Measurements from ENCODE around the gene OR51B4.
"Not testable (repeated sequence)": the region's sequence is repeated elsewhere in the genome, so short reads cannot be mapped to it uniquely, and the experiment has no call there.

Gene OR51B4, protein sequence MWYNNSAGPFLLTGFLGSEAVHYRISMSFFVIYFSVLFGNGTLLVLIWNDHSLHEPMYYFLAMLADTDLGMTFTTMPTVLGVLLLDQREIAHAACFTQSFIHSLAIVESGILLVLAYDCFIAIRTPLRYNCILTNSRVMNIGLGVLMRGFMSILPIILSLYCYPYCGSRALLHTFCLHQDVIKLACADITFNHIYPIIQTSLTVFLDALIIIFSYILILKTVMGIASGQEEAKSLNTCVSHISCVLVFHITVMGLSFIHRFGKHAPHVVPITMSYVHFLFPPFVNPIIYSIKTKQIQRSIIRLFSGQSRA

GRCh38 chr11:5301846-5302245 is at the start of gene OR51B4:
OR51B4 (minus strand) TSS chr11:5301946; CDS start chr11:5301946, 0 bp downstream.
- Mint-ChIP-seq H3K4me1 (ENCODE audit: low read depth) (no peaks in the 10 kb centered on the region), H3K36me3 (ENCODE audit: low read depth) (no peaks in the 10 kb centered on the region), H3K27ac (no peak within 1 kb of the TSS), H3K9me3 (no peaks in the 10 kb centered on the region), H3K4me3 (no peak within 1 kb of the TSS), H3K27me3 (no peaks in the 10 kb centered on the region)
- intact Hi-C loops (cut with micrococcal nuclease) = no loop called here

DNA sequence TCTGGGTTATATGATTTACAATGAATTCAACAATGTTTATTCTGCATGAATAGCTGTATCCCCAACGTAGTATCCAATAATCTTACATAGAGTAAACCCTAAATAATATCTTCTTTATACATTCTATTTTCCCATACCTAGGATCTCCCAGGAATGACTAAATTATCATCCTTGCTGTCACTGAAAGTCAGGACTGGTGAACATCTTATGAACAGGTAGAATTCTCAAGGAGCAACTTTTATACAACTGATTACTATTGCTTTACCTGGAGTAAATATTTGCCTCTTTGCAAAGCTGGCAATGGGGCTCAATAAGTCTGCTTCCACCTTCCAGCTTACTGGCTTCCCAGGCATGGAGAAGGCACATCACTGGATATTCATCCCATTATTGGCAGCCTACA is 49.5 kb upstream of the OR51B4 start, which contains the start of gene OR51B6:
TSS of gene OR51B6 (plus strand) at position 301 of the 400 bp plus-strand sequence. CDS start at position 301, 0 bp downstream.
- Mint-ChIP-seq H3K27ac (no peak within 1 kb of the TSS), H3K4me1 (ENCODE audit: low read depth) (no peaks in the 10 kb centered on the region), H3K27me3 (peaks cover 3% of the 10 kb centered on the region), H3K36me3 (ENCODE audit: low read depth) (no peaks in the 10 kb centered on the region), H3K9me3 (peaks cover 8% of the 10 kb centered on the region), H3K4me3 (no peak within 1 kb of the TSS)
- intact Hi-C loops (cut with micrococcal nuclease) = no loop called here

DNA sequence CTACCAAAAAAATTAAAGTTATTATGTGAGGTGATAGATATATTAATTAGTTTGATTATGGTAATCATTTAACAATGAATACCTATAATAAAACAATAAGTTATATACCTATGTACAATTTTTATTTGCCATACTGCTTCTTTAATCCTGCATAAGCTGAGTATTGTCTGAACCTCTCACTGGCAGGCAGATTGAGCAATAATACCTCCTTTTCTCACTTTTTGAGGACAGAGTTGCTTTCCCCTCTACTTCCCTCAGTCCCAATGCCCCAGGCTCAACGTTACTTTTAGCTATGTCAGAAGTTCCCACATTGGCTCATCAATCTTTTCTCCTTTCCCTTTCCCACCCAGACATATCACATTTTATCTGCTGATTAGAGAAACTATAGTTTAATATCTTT is 47.8 kb upstream of the OR51B4 start:
- Mint-ChIP-seq H3K4me1 (ENCODE audit: low read depth) (no peaks in the 10 kb centered on the region), H3K36me3 (ENCODE audit: low read depth) (no peaks in the 10 kb centered on the region), H3K9me3 (peaks cover 3% of the 10 kb centered on the region), H3K27me3 (peaks cover 3% of the 10 kb centered on the region), H3K27ac (no peak overlapping the region), H3K4me3 (no peak overlapping the region)
- intact Hi-C loops (cut with micrococcal nuclease) = no loop called here

- intact Hi-C loops (cut with micrococcal nuclease) = no loop called here
- Mint-ChIP-seq H3K9me3 (no peaks in the 10 kb centered on the region), H3K36me3 (ENCODE audit: low read depth) (no peaks in the 10 kb centered on the region), H3K4me1 (ENCODE audit: low read depth) (no peaks in the 10 kb centered on the region), H3K4me3 (no peak overlapping the region), H3K27me3 (peaks cover 3% of the 10 kb centered on the region), H3K27ac (no peak overlapping the region)
Observed at GRCh38 chr11:5348551-5349194, 46.9 kb upstream of the OR51B4 start.

DNA sequence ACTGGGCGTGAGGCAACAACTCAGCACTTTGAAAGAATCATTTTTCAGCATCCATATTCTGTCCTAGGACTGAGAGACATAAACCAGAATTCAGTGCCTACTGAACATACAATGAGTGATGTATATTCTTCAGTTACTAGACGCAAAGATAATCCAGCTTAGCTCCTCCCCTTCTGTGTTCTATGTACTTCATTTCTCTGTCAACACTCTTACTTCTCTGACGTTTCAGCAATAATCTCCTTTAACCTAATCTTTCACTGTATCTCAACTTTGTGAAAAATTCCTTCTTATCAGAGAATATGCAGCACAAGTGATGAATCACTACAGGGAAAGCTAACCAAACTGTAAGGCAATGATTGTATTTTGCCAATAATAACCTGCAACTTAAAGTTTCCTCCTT is 44.1 kb upstream of the OR51B4 start:
- intact Hi-C loops (cut with micrococcal nuclease) = no loop called here
- no peak overlapping the region for H3K27ac Mint-ChIP-seq
- H3K27me3 Mint-ChIP-seq = peaks cover 3% of the 10 kb centered on the region
- no peaks in the 10 kb centered on the region for H3K9me3 Mint-ChIP-seq
- H3K4me3 Mint-ChIP-seq = no peak overlapping the region
- H3K36me3 Mint-ChIP-seq (ENCODE audit: low read depth) = no peaks in the 10 kb centered on the region
- no peaks in the 10 kb centered on the region for H3K4me1 Mint-ChIP-seq (ENCODE audit: low read depth)

DNA sequence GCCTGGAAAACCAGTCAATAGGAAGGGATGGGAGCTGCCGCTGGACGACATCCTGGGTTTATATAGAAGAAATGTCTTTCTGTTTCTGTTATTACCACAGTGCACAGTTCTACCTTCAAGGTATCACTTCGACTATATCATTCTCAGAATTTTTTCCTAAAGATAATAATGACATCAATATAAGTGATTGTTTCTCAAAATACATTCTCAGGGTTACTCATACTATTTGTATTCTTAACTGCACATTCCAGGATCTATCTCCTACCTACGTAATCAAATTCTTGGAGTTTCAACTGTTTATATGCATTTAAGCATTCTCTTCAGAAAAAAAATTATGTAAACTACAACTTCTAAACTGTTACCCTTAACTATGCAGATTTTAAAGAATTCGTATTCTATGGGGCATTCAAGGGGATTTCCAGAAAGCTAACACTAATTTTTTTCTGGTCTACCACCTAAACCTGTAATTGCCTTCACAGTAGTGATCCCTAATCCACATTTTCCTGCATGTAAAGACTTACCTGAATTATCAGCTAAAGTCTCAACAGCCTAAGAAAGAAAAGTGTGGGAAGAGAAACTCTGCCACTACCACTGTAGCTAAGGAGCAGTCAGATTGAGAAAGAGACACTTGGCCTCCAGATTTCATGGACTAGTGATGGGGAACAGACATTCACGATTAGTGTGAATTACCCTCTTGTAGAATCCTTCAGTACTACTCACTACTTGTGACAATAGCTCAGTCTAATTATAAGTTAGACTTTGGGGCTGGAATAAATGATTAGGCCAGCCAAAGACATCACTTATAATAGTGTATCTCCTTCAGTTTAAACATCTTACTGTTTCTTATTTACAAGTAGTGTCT is 42.0 kb upstream of the OR51B4 start, which contains the start of gene OR51B5:
TSS of gene OR51B5 (minus strand) at position 51 of the 862 bp plus-strand sequence. CDS start at position 51, 0 bp downstream.
- H3K4me1 Mint-ChIP-seq (ENCODE audit: low read depth) = no peaks in the 10 kb centered on the region
- H3K27ac Mint-ChIP-seq = no peak within 1 kb of the TSS
- peaks cover 3% of the 10 kb centered on the region for H3K27me3 Mint-ChIP-seq
- no peaks in the 10 kb centered on the region for H3K36me3 Mint-ChIP-seq (ENCODE audit: low read depth)
- H3K9me3 Mint-ChIP-seq = no peaks in the 10 kb centered on the region
- intact Hi-C loops (cut with micrococcal nuclease) = no loop called here
- H3K4me3 Mint-ChIP-seq = no peak within 1 kb of the TSS

- no peaks in the 10 kb centered on the region for H3K9me3 Mint-ChIP-seq
- H3K27me3 Mint-ChIP-seq = no peaks in the 10 kb centered on the region
- H3K4me3 Mint-ChIP-seq = no peak overlapping the region
- no peak overlapping the region for H3K27ac Mint-ChIP-seq
- intact Hi-C loops (cut with micrococcal nuclease) = no loop called here
- H3K4me1 Mint-ChIP-seq (ENCODE audit: low read depth) = no peaks in the 10 kb centered on the region
- no peaks in the 10 kb centered on the region for H3K36me3 Mint-ChIP-seq (ENCODE audit: low read depth)
Observed at GRCh38 chr11:5339771-5340322, 38.1 kb upstream of the OR51B4 start.

DNA sequence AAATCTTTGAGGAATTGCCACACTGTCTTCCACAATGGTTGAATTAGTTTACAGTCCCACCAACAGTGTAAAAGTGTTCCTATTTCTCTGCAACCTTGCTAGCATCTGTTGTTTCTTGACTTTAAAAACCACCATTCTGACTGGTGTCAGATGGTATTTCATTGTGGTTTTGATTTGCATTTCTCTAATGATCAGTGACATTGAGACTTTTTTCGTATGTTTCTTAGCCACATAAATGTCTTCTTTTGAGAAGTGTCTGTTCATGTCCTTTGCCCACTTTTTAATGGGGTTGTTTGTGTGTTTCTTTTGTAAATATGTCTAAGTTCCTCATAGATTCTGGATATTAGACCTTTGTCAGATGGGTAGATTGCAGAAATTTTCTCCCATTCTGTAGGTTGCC is 35.5 kb upstream of the OR51B4 start:
- H3K4me3 Mint-ChIP-seq; H3K27me3 Mint-ChIP-seq; H3K36me3 Mint-ChIP-seq (ENCODE audit: low read depth); H3K9me3 Mint-ChIP-seq; intact Hi-C loops (cut with micrococcal nuclease); H3K27ac Mint-ChIP-seq; H3K4me1 Mint-ChIP-seq (ENCODE audit: low read depth): not testable (repeated sequence)

DNA sequence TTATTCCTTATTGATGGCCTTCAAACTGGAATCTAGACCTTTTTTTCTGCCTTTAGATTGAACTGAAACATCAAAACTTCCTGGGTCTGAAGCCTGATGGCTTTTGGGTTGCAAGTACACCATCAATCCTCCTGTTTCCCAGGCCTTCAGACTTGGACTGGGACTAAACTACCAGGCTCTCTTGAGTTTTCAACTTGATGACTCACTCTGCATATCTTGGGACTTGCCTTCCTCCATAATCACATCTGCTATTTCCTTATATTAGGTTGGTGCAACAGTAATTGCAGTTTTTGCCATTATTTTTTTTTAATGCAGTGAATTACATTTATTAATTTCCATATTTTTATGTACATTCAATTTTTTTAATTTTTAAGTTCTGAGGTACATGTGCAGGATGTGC is 34.6 kb upstream of the OR51B4 start:
- Mint-ChIP-seq H3K27ac (no peak overlapping the region), H3K9me3 (no peaks in the 10 kb centered on the region), H3K4me3 (no peak overlapping the region), H3K4me1 (ENCODE audit: low read depth) (no peaks in the 10 kb centered on the region), H3K36me3 (ENCODE audit: low read depth) (no peaks in the 10 kb centered on the region), H3K27me3 (no peaks in the 10 kb centered on the region)
- intact Hi-C loops (cut with micrococcal nuclease) = no loop called here

DNA sequence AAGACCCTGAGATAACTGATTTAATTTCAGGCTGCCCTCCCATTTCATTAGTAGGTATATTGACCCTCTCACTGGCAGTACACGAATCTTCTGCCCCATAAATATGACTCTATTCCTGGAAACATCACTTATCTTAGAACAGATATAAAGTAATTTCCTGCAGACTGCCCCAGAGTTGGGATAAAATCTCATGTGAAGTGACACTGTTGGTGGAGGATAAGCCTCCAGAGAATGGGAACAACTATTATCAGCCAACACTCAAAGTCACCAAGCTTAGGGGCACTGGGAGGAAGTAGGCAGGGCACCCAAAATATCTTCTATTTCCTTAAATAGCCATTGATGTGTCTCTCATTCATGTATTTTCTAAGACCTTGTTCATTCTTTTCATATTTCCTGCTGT is 33.4 kb upstream of the OR51B4 start:
- intact Hi-C loops (cut with micrococcal nuclease) = no loop called here
- H3K9me3 Mint-ChIP-seq = no peaks in the 10 kb centered on the region
- H3K27ac Mint-ChIP-seq = no peak overlapping the region
- no peaks in the 10 kb centered on the region for H3K4me1 Mint-ChIP-seq (ENCODE audit: low read depth)
- no peaks in the 10 kb centered on the region for H3K27me3 Mint-ChIP-seq
- no peaks in the 10 kb centered on the region for H3K36me3 Mint-ChIP-seq (ENCODE audit: low read depth)
- H3K4me3 Mint-ChIP-seq = no peak overlapping the region

- intact Hi-C loops (cut with micrococcal nuclease) = no loop called here
- H3K9me3 Mint-ChIP-seq = no peaks in the 10 kb centered on the region
- H3K4me1 Mint-ChIP-seq (ENCODE audit: low read depth) = no peaks in the 10 kb centered on the region
- no peaks in the 10 kb centered on the region for H3K27me3 Mint-ChIP-seq
- no peak within 1 kb of the TSS for H3K27ac Mint-ChIP-seq
- no peaks in the 10 kb centered on the region for H3K36me3 Mint-ChIP-seq (ENCODE audit: low read depth)
- H3K4me3 Mint-ChIP-seq = no peak within 1 kb of the TSS
Observed at GRCh38 chr11:5324197-5324596, 22.5 kb upstream of the OR51B4 start, which contains the start of gene OR51B2. OR51B2 (minus strand) TSS chr11:5324297; CDS start chr11:5324297, 0 bp downstream.

- intact Hi-C loops (cut with micrococcal nuclease) = no loop called here
- no peaks in the 10 kb centered on the region for H3K36me3 Mint-ChIP-seq (ENCODE audit: low read depth)
- no peaks in the 10 kb centered on the region for H3K27me3 Mint-ChIP-seq
- H3K9me3 Mint-ChIP-seq = no peaks in the 10 kb centered on the region
- H3K27ac Mint-ChIP-seq = no peak overlapping the region
- H3K4me3 Mint-ChIP-seq = no peak overlapping the region
- no peaks in the 10 kb centered on the region for H3K4me1 Mint-ChIP-seq (ENCODE audit: low read depth)
Observed at GRCh38 chr11:5317292-5317691, 15.5 kb upstream of the OR51B4 start.

GRCh38 chr11:5313326-5314023 is 11.7 kb upstream of the OR51B4 start:
- H3K4me1 Mint-ChIP-seq (ENCODE audit: low read depth); intact Hi-C loops (cut with micrococcal nuclease); H3K27me3 Mint-ChIP-seq; H3K27ac Mint-ChIP-seq; H3K4me3 Mint-ChIP-seq; H3K9me3 Mint-ChIP-seq; H3K36me3 Mint-ChIP-seq (ENCODE audit: low read depth): not testable (repeated sequence)
